NCI-H345 treated with DMSO at 0.1 percent for 48 hours (cell line): ENCODE data around the gene CNTROB.

ENCODE experiments used
- DNase-seq: peaks from one replicate; lab custom pipeline; 2025; ENCODE audit not compliant: unreplicated experiment; lab: John Stamatoyannopoulos, UW

CNTROB gene

GRCh38 chr17:7987112-7987893, 55.3 kb downstream of the CNTROB start:
- no peak for DNase-seq

- peak; percentile 56 for DNase-seq
These were observed 56.8 kb downstream of the CNTROB start for GRCh38 chr17:7988750-7989178.

- DNase-seq = peak; percentile 23
These were observed 58.0 kb downstream of the CNTROB start for GRCh38 chr17:7989781-7990655.

- DNase-seq = no peak
These were observed 60.5 kb downstream of the CNTROB start for GRCh38 chr17:7992516-7992915.

GRCh38 chr17:7992924-7993323, 60.9 kb downstream of the CNTROB start:
- DNase-seq = no peak

- no peak for DNase-seq
These were observed 62.1 kb downstream of the CNTROB start for GRCh38 chr17:7993972-7994589.

- no peak for DNase-seq
These were observed 63.7 kb downstream of the CNTROB start for GRCh38 chr17:7995724-7996123.

GRCh38 chr17:7997186-7997585, 65.2 kb downstream of the CNTROB start:
- no peak for DNase-seq
